Endothelial cell of umbilical vein (primary cell): ENCODE results near the gene CXCR3.

Source experiments
- CTCF ChIP-seq, 2 donors: IDR thresholded peaks; 1 replicate in 1 of 2; 2 replicates in 1 of 2; pipeline ENCODE4 v1.5.1; 2011; ENCODE audit warnings: low read length in 2 of 2, mild to moderate bottlenecking in 2 of 2, moderate library complexity in 2 of 2, control low read depth in 1 of 2, inconsistent platforms in 1 of 2, low read depth in 1 of 2; ENCODE audit not compliant: insufficient read depth in 1 of 2; ENCODE audit errors: extremely low read depth in 1 of 2
- EZH2 ChIP-seq: IDR thresholded peaks from 2 replicates; pipeline ENCODE4 v1.6.1; 2012; ENCODE audit warnings: borderline replicate concordance, low read depth, mild to moderate bottlenecking, moderate library complexity, low read length, inconsistent platforms; ENCODE audit not compliant: severe bottlenecking
- FOS ChIP-seq: IDR thresholded peaks from 2 replicates; pipeline ENCODE4 v1.6.1; 2011; ENCODE audit warnings: mild to moderate bottlenecking, low read length, moderate library complexity, borderline replicate concordance; ENCODE audit not compliant: insufficient read depth
- JUN ChIP-seq: IDR thresholded peaks from 2 replicates; pipeline ENCODE4 v1.6.1; 2011; ENCODE audit warnings: borderline replicate concordance, low read depth; ENCODE audit not compliant: insufficient read length, insufficient read depth
- MAX ChIP-seq: IDR thresholded peaks from 2 replicates; pipeline ENCODE4 v1.6.1; 2011; ENCODE audit not compliant: insufficient read depth, insufficient read length
- MYC ChIP-seq: IDR thresholded peaks from one replicate; pipeline ENCODE4 v1.6.1; 2011; ENCODE audit warnings: mild to moderate bottlenecking, low read depth, low read length
- POLR2A ChIP-seq: IDR thresholded peaks from 2 replicates; pipeline ENCODE4 v1.6.1; 2012; ENCODE audit warnings: low read depth, mild to moderate bottlenecking, control low read depth, low read length
- POLR2AphosphoS5 ChIP-seq: IDR thresholded peaks from 2 replicates; pipeline ENCODE4 v1.6.1; 2012; ENCODE audit warnings: low read depth, mild to moderate bottlenecking, control low read depth, low read length, moderate library complexity; ENCODE audit not compliant: insufficient read depth

- TF ChIP-seq POLR2A (no peak), EZH2 (no peak), CTCF (IDR thresholded peaks at IDR 0.05; ENCODE audit: extremely low read depth in 1 of 2, insufficient read depth in 1 of 2, low read depth in 1 of 2, low read length in 2 of 2) (no peak), POLR2AphosphoS5 (no peak), MAX (no peak), JUN (no peak), FOS (no peak), MYC (no peak)
Observed at GRCh38 chrX:71623714-71624113, 5.4 kb upstream of the CXCR3 start.
